Measurements from ENCODE around the gene RNF220. TPM values are rescaled to one million over a fixed set of nuclear protein-coding genes. Genes with fewer than 3 reads are reported as not detected.

Gene RNF220
- total RNA-seq: 10 to 100 TPM; 86.8 to 92.1 TPM

DNA sequence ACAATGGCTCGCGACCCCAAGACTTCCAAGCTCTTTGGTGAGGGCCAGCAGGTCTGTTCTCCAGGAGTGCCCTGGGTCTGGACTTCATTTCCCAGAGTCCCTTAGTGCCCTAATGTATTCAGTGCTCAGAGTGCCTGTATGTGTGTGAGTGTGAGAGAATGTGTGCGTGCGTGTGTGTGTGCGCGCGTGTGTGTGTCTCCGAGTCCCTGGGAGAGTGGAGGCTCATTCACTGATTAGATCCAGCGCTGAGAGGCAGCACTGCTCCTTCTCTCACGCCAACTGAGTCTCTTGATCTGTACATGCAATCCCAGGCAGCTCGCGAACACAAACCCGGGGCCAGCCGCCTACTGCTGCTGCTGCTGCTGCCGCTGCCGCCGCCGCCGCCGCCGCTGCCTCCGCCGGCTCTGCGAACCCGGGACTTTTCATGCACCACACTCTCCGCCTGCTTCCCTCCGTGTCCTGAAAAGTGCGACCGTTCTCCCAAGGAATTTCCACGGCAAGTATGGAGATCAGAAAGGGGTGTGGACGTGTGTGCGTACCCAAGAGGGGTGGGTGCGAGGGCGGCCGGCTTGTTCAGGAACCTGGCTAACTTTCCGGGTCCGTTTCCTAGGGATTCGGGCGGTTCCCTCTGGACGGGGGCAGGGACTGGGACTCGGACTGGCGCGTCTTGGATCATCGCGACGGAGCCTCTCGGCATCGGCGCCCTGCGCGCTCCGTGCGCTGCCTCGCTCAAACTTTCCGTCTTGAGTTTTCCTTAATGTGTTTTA lies at the start of gene RNF220:
Gene RNF220, plus strand, starts transcription at position 225 of the 767 bp plus-strand sequence.
- peaks cover 15% of the 10 kb centered on the region for H3K4me1 Mint-ChIP-seq (ENCODE audit: low read depth)
- peaks cover 0 to 2% of the 10 kb centered on the region in 2 donors for H3K36me3 Mint-ChIP-seq (ENCODE audit: insufficient read depth in 2 of 2)
- peak; percentile 51 for DNase-seq
- H3K4me3 Mint-ChIP-seq: peak within 1 kb of the TSS; percentile 95 to 96
- ATAC-seq (replicated peaks in 1 of 2): peak; percentile 40 to 42
- peaks cover 44% of the 10 kb centered on the region for H3K27me3 Mint-ChIP-seq (ENCODE audit: low read depth)
- H3K27ac Mint-ChIP-seq: no peak within 1 kb of the TSS
- H3K9me3 Mint-ChIP-seq: no peaks in the 10 kb centered on the region

- ATAC-seq (replicated peaks in 1 of 2) (no peak), DNase-seq (no peak)
- Mint-ChIP-seq H3K4me3 (peak overlapping the region; percentile 79 to 85), H3K4me1 (ENCODE audit: low read depth) (peaks cover 43% of the 10 kb centered on the region), H3K36me3 (ENCODE audit: insufficient read depth in 2 of 2) (no peaks in the 10 kb centered on the region), H3K27me3 (ENCODE audit: low read depth) (no peaks in the 10 kb centered on the region), H3K9me3 (no peaks in the 10 kb centered on the region), H3K27ac (peak overlapping the region; percentile 79)
These were observed 49.3 kb upstream of the RNF220 start for GRCh38 chr1:44355582-44356305.

GRCh38 chr1:44357710-44358109 lies 47.3 kb upstream of the RNF220 start:
- Mint-ChIP-seq H3K4me3 (no peak overlapping the region), H3K27ac (no peak overlapping the region), H3K27me3 (ENCODE audit: low read depth) (no peaks in the 10 kb centered on the region), H3K36me3 (ENCODE audit: insufficient read depth in 2 of 2) (no peaks in the 10 kb centered on the region), H3K9me3 (no peaks in the 10 kb centered on the region), H3K4me1 (ENCODE audit: low read depth) (peaks cover 30% of the 10 kb centered on the region)
- ATAC-seq (replicated peaks in 1 of 2) (no peak), DNase-seq (no peak)

DNA sequence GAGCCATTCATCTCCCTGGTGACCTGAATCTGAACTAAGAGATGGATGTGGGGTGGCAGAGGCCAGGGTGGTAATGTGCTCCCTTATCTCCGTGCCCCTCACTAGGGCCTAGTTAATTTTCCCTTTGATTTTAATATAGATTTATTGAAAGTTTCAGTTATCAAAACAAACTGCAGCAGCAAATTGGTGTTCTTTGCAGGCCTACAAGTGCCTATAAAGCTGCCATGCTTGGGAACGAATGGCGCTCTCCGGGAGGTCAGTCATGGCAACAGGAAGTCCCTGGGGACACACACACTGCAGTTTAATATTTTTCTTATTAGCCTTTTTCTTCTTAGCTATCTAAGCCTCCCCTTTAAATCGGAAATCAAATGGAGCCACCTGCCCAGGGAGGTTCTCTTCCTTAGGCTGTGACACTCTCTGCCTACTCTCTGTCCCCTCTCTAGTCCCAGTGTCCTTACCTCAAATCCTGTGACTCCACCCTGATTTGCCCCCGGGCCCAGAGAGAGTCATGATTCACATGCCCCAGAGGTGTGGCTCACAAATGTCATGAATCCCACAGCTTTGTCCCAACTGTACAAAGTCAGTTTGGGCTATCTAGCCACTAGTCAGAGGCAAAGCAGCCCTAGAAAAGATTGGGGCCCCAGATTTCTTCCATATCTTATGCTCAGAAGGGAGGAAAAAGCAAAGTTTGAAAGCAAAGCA lies 45.7 kb upstream of the RNF220 start:
- ATAC-seq (replicated peaks in 1 of 2) (no peak), DNase-seq (no peak)
- no peaks in the 10 kb centered on the region for H3K27me3 Mint-ChIP-seq (ENCODE audit: low read depth)
- H3K4me3 Mint-ChIP-seq: no peak overlapping the region
- H3K4me1 Mint-ChIP-seq (ENCODE audit: low read depth): peaks cover 13% of the 10 kb centered on the region
- H3K9me3 Mint-ChIP-seq: no peaks in the 10 kb centered on the region
- no peak overlapping the region for H3K27ac Mint-ChIP-seq
- no peaks in the 10 kb centered on the region for H3K36me3 Mint-ChIP-seq (ENCODE audit: insufficient read depth in 2 of 2)

DNA sequence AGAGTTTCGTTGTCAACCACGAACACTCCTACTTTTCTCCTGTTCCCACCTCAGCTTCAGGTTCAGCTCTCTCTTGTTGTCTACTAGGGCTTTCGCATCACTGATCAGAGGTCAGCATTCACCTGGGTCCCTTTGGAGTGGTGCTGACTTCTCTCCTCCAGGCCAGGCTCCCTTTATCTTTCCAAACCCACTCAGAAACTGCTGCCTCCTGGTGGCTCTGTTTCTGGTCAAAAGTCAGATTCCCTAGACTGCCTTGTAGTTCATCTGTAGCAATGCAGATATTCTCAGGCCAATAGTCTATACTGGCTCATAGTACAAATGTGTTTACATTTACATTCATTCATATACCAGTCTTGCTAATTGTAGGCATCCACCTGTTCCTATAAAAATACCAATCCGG lies 43.6 kb upstream of the RNF220 start:
- Mint-ChIP-seq H3K9me3 (no peaks in the 10 kb centered on the region), H3K4me3 (no peak overlapping the region), H3K27ac (no peak overlapping the region), H3K27me3 (ENCODE audit: low read depth) (peaks cover 1% of the 10 kb centered on the region), H3K4me1 (ENCODE audit: low read depth) (no peaks in the 10 kb centered on the region), H3K36me3 (ENCODE audit: insufficient read depth in 2 of 2) (no peaks in the 10 kb centered on the region)
- DNase-seq: no peak
- no peak for ATAC-seq (replicated peaks in 1 of 2)

DNA sequence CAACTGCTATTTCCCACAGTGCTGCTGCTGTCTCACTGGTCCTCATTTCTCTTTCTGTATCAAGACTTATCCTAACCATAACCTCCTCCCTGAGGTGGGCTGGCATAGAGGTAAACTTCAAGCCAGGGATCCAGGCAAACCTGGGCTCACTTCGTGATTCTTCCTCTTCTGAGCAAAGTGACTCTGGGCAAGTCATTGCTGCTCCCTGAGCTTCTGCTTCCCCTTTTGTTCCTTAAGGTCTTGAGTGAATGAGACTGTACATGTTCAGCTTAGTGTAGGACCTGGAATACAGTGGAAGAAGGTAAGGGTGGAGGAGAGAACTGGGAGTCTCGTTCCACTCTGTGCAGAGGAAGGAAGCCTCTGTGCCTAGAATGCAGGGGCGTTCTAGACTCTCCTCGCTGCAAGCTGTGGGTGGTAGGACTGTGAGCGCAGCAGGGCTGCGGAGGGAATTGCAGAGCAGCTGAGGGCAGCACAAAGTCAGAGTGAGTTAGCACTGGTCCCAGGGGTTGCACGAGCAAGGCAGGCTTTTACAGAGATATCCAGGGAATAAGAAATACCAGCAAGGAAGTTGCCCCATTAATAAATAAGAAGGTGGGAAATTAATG lies 38.6 kb upstream of the RNF220 start:
- Mint-ChIP-seq H3K4me1 (ENCODE audit: low read depth) (no peaks in the 10 kb centered on the region), H3K4me3 (no peak overlapping the region), H3K27ac (no peak overlapping the region), H3K27me3 (ENCODE audit: low read depth) (peaks cover 11% of the 10 kb centered on the region), H3K9me3 (no peaks in the 10 kb centered on the region), H3K36me3 (ENCODE audit: insufficient read depth in 2 of 2) (no peaks in the 10 kb centered on the region)
- DNase-seq: no peak
- ATAC-seq (replicated peaks in 1 of 2): no peak

DNA sequence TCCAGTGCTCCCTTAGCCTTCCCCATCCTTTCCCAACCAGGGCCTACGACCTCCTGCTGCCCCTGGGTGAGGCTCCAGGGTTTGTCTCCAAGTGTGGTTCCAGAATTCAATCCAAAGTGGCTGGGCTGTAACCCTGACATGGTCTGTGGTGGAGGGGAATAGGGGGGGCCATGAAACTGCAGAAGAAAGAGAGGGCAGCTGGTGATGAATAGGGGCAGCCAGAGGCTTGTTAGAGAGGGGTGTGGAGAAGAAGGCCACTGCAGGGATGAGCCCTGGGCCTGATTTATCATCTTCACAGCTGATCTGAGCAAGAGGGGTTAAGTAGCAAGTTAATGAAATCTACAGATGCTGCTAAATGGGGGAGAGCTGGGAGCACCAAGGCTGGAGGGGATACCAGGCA lies 37.1 kb upstream of the RNF220 start:
- DNase-seq (no peak), ATAC-seq (replicated peaks in 1 of 2) (no peak)
- Mint-ChIP-seq H3K27ac (no peak overlapping the region), H3K4me3 (no peak overlapping the region), H3K9me3 (no peaks in the 10 kb centered on the region), H3K36me3 (ENCODE audit: insufficient read depth in 2 of 2) (no peaks in the 10 kb centered on the region), H3K27me3 (ENCODE audit: low read depth) (peaks cover 11% of the 10 kb centered on the region), H3K4me1 (ENCODE audit: low read depth) (no peaks in the 10 kb centered on the region)

DNA sequence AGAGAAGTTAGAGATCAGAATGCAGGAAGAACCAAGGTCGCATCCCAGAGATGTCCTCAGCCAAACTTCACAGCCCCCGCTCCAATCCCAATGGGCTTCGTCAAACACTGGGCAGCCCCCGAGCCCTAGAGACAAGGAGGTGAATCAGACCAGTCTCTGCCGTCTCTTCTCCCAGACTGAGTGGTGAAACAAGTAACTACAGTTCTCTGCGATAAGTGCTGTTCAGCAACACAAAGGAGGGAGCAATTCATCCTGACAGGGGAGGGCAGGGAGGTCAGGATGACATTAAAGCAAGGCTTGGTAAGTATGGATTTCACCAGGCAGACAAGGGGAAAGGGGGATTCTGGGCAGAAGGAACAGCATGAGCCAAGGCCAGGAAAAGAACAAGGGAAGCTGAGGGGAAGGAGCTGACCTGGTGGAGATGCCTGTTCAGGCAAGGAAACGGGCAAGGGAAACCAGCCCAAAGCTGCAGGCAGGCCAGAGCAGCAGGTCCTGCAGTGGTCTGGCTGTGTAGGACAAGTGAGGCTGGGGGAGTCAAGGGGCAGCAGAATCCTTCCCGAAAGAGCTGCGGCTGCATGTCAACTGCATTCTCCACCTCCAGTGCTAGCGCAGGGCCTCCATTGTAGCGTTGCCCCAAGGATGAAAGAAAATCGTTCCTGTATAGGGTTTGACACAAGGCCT lies 36.4 kb upstream of the RNF220 start:
- Mint-ChIP-seq H3K27ac (no peak overlapping the region), H3K36me3 (ENCODE audit: insufficient read depth in 2 of 2) (no peaks in the 10 kb centered on the region)
- ATAC-seq (replicated peaks in 1 of 2): no peak

DNA sequence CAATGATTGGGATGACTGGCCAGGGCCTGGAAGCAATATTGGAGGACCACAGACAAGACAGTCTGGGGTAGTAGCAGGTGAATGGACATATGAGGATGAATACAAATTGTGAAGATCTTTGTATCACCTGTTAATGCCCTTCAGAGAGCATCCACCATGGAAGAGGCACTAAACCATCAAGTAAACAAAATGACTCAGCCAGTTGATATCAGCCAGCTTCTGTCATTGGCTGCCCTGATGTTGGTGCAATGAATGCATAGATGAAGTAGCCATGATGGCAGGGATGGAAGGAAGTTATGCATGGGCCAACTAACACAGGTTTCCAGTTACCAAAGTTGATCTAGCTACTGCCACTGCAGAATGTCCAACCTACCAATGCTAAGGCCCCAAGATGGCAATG lies 33.8 kb upstream of the RNF220 start:
- Mint-ChIP-seq H3K9me3 (no peaks in the 10 kb centered on the region), H3K4me3 (no peak overlapping the region), H3K27me3 (ENCODE audit: low read depth) (peaks cover 11% of the 10 kb centered on the region), H3K27ac (no peak overlapping the region), H3K36me3 (ENCODE audit: insufficient read depth in 2 of 2) (no peaks in the 10 kb centered on the region), H3K4me1 (ENCODE audit: low read depth) (no peaks in the 10 kb centered on the region)
- DNase-seq (no peak), ATAC-seq (replicated peaks in 1 of 2) (no peak)

More for the DNA sequence above, 36.4 kb upstream of the RNF220 start:
- Mint-ChIP-seq H3K4me3 (no peak overlapping the region), H3K4me1 (ENCODE audit: low read depth) (no peaks in the 10 kb centered on the region), H3K9me3 (no peaks in the 10 kb centered on the region), H3K27me3 (ENCODE audit: low read depth) (peaks cover 11% of the 10 kb centered on the region)
- no peak for DNase-seq

DNA sequence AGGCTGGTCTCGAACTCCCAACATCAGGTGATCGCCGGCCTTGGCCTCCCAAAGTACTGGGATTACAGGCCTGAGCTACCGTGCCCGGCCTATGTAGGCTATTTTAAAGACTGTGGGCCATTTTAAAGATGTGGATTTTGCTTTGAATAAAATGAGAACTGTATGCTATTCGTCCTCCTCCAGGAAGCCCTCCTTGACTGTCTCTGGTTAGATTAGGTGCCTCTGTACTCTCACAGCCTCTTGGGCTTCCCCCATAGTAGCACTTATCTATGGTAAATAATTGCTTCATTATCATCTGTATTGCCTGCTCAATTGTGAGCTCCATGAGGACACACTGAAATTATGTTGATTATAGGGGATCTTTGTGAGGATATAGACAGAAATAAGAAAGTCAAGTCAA lies 29.5 kb upstream of the RNF220 start:
- no peaks in the 10 kb centered on the region for H3K36me3 Mint-ChIP-seq (ENCODE audit: insufficient read depth in 2 of 2)
- ATAC-seq (replicated peaks in 1 of 2) (no peak), DNase-seq (no peak)
- no peaks in the 10 kb centered on the region for H3K27me3 Mint-ChIP-seq (ENCODE audit: low read depth)
- H3K9me3 Mint-ChIP-seq: no peaks in the 10 kb centered on the region
- H3K27ac Mint-ChIP-seq: no peak overlapping the region
- H3K4me3 Mint-ChIP-seq: no peak overlapping the region
- H3K4me1 Mint-ChIP-seq (ENCODE audit: low read depth): no peaks in the 10 kb centered on the region

- peaks cover 3% of the 10 kb centered on the region for H3K27me3 Mint-ChIP-seq (ENCODE audit: low read depth)
- H3K27ac Mint-ChIP-seq: no peak overlapping the region
- no peaks in the 10 kb centered on the region for H3K4me1 Mint-ChIP-seq (ENCODE audit: low read depth)
- ATAC-seq (replicated peaks in 1 of 2) (no peak), DNase-seq (peak; percentile 45 to 59)
- H3K36me3 Mint-ChIP-seq (ENCODE audit: insufficient read depth in 2 of 2): no peaks in the 10 kb centered on the region
- no peak overlapping the region for H3K4me3 Mint-ChIP-seq
- no peaks in the 10 kb centered on the region for H3K9me3 Mint-ChIP-seq
These were observed 26.9 kb upstream of the RNF220 start for GRCh38 chr1:44377925-44378784.

DNA sequence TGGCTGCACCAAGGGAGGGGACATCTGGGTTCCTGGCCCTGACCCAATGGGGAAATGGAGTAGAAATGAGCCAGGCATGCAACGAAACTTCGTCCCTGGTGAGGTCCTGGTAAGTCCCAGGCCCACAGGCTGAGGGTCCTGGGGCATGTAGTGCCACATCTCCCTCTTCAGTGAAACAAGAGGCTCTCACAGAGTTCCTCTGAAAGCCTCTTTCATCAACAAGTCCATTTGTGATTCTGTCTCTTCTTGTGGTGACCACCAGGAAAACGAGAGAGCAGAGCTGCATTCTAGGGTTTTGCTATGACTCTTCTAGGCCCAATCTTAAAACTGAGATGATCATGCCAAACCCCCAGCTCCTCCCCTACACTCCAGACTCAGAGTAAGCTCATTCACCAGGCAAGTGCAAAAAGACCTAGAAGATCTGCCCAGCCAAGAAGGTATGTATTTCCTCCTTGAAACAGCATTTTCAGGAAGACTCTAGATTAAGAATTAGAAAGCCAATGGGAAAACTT lies 24.3 kb upstream of the RNF220 start:
- H3K36me3 Mint-ChIP-seq (ENCODE audit: insufficient read depth in 2 of 2): no peaks in the 10 kb centered on the region
- H3K27ac Mint-ChIP-seq: no peak overlapping the region
- ATAC-seq (replicated peaks in 1 of 2): peak in 1 of 2 donors; percentile 69

More for the DNA sequence above, 24.3 kb upstream of the RNF220 start:
- Mint-ChIP-seq H3K4me3 (no peak overlapping the region), H3K4me1 (ENCODE audit: low read depth) (no peaks in the 10 kb centered on the region), H3K27me3 (ENCODE audit: low read depth) (peaks cover 5% of the 10 kb centered on the region), H3K9me3 (no peaks in the 10 kb centered on the region)
- DNase-seq: no peak

Measured in activated T-cell treated with anti-CD3 and anti-CD28 coated beads, Interleukin-2, amount 50 U/mL, for 72 hours (primary cell).